Measurements from ENCODE around the gene MEX3B. TPM values are rescaled to one million over a fixed set of nuclear protein-coding genes. Genes with fewer than 3 reads are reported as not detected.

Gene MEX3B
- total RNA-seq, 2 donors from 2014 or later: 0.73 to 47.6 TPM

DNA sequence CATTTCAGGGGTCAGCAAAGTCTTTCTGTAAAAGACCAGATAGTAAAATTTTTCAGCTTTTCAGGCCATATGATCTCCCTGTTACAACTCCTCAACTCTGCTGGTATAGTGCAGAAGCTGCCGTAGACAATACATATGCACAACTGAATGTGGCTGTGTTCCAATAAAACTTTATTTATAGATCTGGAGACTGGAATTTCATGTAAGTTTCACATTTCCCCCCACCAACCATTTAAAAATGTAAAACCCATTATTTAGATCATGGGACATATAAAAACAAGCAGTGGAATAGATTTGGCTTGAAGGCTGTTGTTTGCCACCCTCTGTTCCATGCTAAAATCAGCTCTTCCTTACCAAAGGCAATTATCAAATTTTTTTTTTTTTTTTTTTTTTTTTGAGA lies 28.8 kb upstream of the MEX3B start:
- no peak for DNase-seq (ENCODE audit: low spot score)
- Histone ChIP-seq H3K4me3 (no peak overlapping the region), H3K36me3 (no peaks in the 10 kb centered on the region), H3K27me3 (replicated peaks; ENCODE audit: insufficient read depth) (no peaks in the 10 kb centered on the region), H3K4me1 (replicated peaks) (no peaks in the 10 kb centered on the region), H3K27ac (no peak overlapping the region), H3K9me3 (no peaks in the 10 kb centered on the region)
- TF ChIP-seq POLR2AphosphoS5 (IDR thresholded peaks at IDR 0.05) (no peak), POLR2A (IDR thresholded peaks at IDR 0.05) (no peak)
- TF ChIP-seq, protein P1, sequence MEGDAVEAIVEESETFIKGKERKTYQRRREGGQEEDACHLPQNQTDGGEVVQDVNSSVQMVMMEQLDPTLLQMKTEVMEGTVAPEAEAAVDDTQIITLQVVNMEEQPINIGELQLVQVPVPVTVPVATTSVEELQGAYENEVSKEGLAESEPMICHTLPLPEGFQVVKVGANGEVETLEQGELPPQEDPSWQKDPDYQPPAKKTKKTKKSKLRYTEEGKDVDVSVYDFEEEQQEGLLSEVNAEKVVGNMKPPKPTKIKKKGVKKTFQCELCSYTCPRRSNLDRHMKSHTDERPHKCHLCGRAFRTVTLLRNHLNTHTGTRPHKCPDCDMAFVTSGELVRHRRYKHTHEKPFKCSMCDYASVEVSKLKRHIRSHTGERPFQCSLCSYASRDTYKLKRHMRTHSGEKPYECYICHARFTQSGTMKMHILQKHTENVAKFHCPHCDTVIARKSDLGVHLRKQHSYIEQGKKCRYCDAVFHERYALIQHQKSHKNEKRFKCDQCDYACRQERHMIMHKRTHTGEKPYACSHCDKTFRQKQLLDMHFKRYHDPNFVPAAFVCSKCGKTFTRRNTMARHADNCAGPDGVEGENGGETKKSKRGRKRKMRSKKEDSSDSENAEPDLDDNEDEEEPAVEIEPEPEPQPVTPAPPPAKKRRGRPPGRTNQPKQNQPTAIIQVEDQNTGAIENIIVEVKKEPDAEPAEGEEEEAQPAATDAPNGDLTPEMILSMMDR (IDR thresholded peaks at IDR 0.05): no peak
- 79% methylated on average over 1 of the region's 1 CpG for WGBS
- intact Hi-C loops (cut with DNase I): no loop called here

DNA sequence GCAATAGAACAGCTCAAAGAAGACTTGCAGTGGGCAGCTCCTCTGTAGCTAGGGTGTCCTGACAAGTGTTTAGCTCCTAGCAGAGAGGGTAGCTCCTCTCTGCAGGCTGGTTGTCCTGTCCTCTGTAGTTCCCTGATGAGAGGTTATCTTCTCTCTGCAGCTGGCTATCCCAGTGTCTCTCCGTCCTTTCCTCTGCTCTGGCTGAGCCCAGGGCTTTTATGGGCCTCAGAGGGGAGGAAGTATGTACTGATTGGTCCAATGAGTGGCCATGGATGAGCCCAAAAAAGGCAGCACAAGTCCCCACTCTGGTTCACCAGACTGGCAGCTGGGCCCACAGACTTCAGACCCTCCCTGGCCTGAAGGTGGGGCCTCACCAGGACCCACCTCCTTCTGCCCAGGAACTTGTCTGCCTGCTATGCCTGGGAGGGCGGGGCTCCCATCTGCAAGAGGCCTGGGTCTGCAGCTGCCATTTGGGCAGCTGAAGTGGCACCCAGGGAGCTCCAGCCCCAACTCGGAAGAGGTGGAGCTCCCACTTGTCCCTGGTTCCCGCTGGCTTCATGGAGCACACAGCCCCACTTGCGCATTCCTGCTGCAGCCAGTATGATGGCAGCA lies 27.2 kb upstream of the MEX3B start:
- H3K27ac ChIP-seq: no peak overlapping the region
- H3K9me3 ChIP-seq: no peaks in the 10 kb centered on the region
- no peaks in the 10 kb centered on the region for H3K4me1 ChIP-seq (replicated peaks)
- H3K4me3 ChIP-seq: no peak overlapping the region
- intact Hi-C loops (cut with DNase I): no loop called here
- TF ChIP-seq POLR2A (IDR thresholded peaks at IDR 0.05) (no peak), POLR2AphosphoS5 (IDR thresholded peaks at IDR 0.05) (no peak)
- TF ChIP-seq, protein P1 (IDR thresholded peaks at IDR 0.05): no peak
- H3K36me3 ChIP-seq: no peaks in the 10 kb centered on the region
- WGBS: 93% methylated on average over 5 of the region's 5 CpGs
- DNase-seq (ENCODE audit: low spot score): no peak
- H3K27me3 ChIP-seq (replicated peaks; ENCODE audit: insufficient read depth): no peaks in the 10 kb centered on the region

DNA sequence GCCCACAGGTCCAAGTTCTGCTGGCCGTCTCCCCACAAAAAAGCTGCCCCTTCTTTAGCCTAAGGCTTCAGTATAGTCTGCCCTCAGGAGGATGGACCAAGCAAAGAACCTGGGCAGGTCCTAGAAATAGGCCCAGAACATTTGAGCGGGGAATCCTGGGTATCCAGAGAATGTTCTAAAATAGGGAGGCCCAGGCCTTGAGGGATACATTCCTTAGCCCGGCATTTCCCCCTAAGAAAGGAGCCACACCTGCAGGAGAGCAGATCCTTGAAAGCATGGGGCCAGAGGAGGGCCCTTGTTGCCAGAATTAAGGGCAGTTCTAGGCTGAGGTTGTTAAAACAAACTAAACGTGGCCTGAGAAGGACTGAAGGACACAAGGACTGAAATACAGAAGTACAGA lies 20.6 kb upstream of the MEX3B start:
- H3K27ac ChIP-seq: no peak overlapping the region
- H3K4me1 ChIP-seq (replicated peaks): no peaks in the 10 kb centered on the region
- no peaks in the 10 kb centered on the region for H3K36me3 ChIP-seq
- intact Hi-C loops (cut with DNase I): no loop called here
- no peaks in the 10 kb centered on the region for H3K27me3 ChIP-seq (replicated peaks; ENCODE audit: insufficient read depth)
- DNase-seq (ENCODE audit: low spot score): no peak
- no peaks in the 10 kb centered on the region for H3K9me3 ChIP-seq
- H3K4me3 ChIP-seq: no peak overlapping the region
- no peak for TF ChIP-seq POLR2A (IDR thresholded peaks at IDR 0.05)
- no peak for TF ChIP-seq POLR2AphosphoS5 (IDR thresholded peaks at IDR 0.05)
- TF ChIP-seq, protein P1 (IDR thresholded peaks at IDR 0.05): no peak
- 88% methylated on average over 4 of the region's 4 CpGs for WGBS

DNA sequence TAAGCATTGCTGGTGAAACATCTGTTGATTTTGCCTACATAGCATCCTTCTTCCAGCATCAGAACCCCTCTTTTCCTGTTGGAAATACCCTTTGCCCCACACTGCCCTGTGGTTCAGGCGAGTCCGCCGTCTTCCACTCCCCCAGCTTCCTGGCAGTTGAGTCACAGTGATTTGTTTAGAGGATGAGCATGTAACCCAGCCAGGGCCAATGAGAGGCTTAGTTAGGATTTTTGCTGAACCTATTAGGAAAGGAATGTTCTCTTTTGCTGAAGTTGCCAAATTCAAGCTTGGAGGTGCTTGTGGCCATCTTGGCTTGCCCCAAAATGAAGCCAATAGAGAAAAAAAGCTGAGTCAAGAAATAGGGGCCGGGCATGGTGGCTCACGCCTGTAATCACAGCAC lies 19.0 kb upstream of the MEX3B start:
- DNase-seq (ENCODE audit: low spot score): no peak
- H3K27me3 ChIP-seq (replicated peaks; ENCODE audit: insufficient read depth): no peaks in the 10 kb centered on the region

More for the DNA sequence above, 19.0 kb upstream of the MEX3B start:
- TF ChIP-seq POLR2AphosphoS5 (IDR thresholded peaks at IDR 0.05) (no peak), POLR2A (IDR thresholded peaks at IDR 0.05) (no peak)
- TF ChIP-seq, protein P1 (IDR thresholded peaks at IDR 0.05): no peak
- no peaks in the 10 kb centered on the region for H3K9me3 ChIP-seq
- H3K4me1 ChIP-seq (replicated peaks): no peaks in the 10 kb centered on the region
- intact Hi-C loops (cut with DNase I): no loop called here
- H3K4me3 ChIP-seq: no peak overlapping the region
- 95% methylated on average over 5 of the region's 5 CpGs for WGBS
- no peak overlapping the region for H3K27ac ChIP-seq
- H3K36me3 ChIP-seq: no peaks in the 10 kb centered on the region

Data from prostate gland (tissue), 2 donors.